Neutrophil (primary cell): ENCODE results near the gene LYPD6B.

Source experiments
- H3K27ac ChIP-seq: fragments of 200-600 bp; sonication (generic); 2 replicates; pipeline ENCODE4 v1.5.1; 2016; ENCODE audit warnings: mild to moderate bottlenecking, moderate library complexity
- H3K27me3 ChIP-seq: fragments of 200-600 bp; sonication (generic); 2 replicates; pipeline ENCODE4 v1.6.0; 2016; ENCODE audit warnings: mild to moderate bottlenecking
- H3K36me3 ChIP-seq: fragments of 200-600 bp; sonication (generic); 2 replicates; pipeline ENCODE4 v1.5.1; 2017
- H3K4me1 ChIP-seq, 2 experiments: fragments of 200-600 bp in 1 of 2; sonication (generic) in 1 of 2; 1 replicate in 1 of 2; 2 replicates in 1 of 2; pipeline versions ENCODE4 v1.5.1 to v1.6.1; 2013 to 2016; ENCODE audit warnings: low read depth in 1 of 2, low read length in 1 of 2, mild to moderate bottlenecking in 1 of 2, moderate library complexity in 1 of 2; ENCODE audit not compliant: control insufficient read depth in 1 of 2, insufficient read depth in 1 of 2
- H3K4me3 ChIP-seq, 2 experiments: fragments of 200-600 bp in 1 of 2; sonication (generic) in 1 of 2; 1 replicate in 1 of 2; 2 replicates in 1 of 2; pipeline ENCODE4 v1.5.1; 2013 to 2016; ENCODE audit warnings: low read depth in 1 of 2, low read length in 1 of 2, mild to moderate bottlenecking in 1 of 2, moderate library complexity in 1 of 2
- H3K9me3 ChIP-seq: fragments of 200-600 bp; sonication (generic); 2 replicates; pipeline ENCODE4 v1.5.1; 2016
- CTCF ChIP-seq: fragments of 200-600 bp; sonication (generic); IDR thresholded peaks from 2 replicates; pipeline ENCODE4 v1.5.1; 2016; ENCODE audit warnings: antibody characterized with exemption

LYPD6B gene

DNA sequence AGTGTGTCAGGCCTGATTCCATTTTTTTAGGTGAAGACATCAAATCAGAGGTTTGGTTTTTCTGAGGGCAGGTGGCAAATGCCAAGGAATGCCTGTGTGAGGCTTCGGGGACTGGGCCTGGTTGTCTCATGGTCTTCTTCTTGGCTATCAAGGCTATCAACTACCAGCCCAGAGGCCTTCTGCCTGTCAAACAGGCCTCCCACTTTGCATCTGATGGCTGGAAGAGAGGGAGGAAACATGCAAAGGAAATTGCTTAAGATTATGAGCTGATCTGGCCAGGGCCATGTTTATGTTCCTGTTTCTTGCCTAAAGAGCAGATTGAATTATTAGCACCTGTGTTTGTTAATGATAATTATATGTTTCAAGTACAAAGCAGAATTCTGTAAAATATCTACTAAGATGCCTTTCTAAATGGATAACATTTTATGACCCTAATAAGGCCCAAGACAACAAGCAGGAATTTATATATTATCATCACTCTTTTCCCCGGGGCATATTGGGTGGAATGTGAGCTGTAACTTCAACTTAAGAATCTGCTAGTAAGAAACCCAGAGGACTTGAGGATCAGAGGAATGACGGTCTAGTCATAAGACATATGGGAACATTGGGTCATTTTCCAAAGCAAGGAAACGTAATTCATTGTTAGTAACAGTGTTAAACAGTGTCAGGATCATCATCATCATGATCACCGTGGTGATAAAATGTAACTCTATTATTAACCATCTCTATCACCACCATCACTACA lies 123.2 kb downstream of the LYPD6B start:
- H3K27ac ChIP-seq = peak overlapping the region; percentile 81
- H3K27me3 ChIP-seq = no peaks in the 10 kb centered on the region
- TF ChIP-seq CTCF = no peak
- no peaks in the 10 kb centered on the region for H3K9me3 ChIP-seq
- H3K4me3 ChIP-seq = peak overlapping the region in 1 of 2 experiments; percentile 12
- no peaks in the 10 kb centered on the region for H3K36me3 ChIP-seq
- peaks cover 29 to 31% of the 10 kb centered on the region in 2 experiments for H3K4me1 ChIP-seq

- H3K4me3 ChIP-seq = no peak overlapping the region
- no peak for TF ChIP-seq CTCF
- peaks cover 46 to 48% of the 10 kb centered on the region in 2 experiments for H3K4me1 ChIP-seq
- no peak overlapping the region for H3K27ac ChIP-seq
- H3K27me3 ChIP-seq = no peaks in the 10 kb centered on the region
- H3K36me3 ChIP-seq = no peaks in the 10 kb centered on the region
- H3K9me3 ChIP-seq = no peaks in the 10 kb centered on the region
Measured at GRCh38 chr2:149164296-149164695, 125.8 kb downstream of the LYPD6B start.

GRCh38 chr2:149164827-149165226 lies 126.3 kb downstream of the LYPD6B start:
- Histone ChIP-seq H3K9me3 (no peaks in the 10 kb centered on the region), H3K27me3 (no peaks in the 10 kb centered on the region), H3K36me3 (no peaks in the 10 kb centered on the region), H3K4me1 (peaks cover 46 to 48% of the 10 kb centered on the region in 2 experiments), H3K4me3 (no peak overlapping the region), H3K27ac (no peak overlapping the region)
- TF ChIP-seq CTCF = no peak

DNA sequence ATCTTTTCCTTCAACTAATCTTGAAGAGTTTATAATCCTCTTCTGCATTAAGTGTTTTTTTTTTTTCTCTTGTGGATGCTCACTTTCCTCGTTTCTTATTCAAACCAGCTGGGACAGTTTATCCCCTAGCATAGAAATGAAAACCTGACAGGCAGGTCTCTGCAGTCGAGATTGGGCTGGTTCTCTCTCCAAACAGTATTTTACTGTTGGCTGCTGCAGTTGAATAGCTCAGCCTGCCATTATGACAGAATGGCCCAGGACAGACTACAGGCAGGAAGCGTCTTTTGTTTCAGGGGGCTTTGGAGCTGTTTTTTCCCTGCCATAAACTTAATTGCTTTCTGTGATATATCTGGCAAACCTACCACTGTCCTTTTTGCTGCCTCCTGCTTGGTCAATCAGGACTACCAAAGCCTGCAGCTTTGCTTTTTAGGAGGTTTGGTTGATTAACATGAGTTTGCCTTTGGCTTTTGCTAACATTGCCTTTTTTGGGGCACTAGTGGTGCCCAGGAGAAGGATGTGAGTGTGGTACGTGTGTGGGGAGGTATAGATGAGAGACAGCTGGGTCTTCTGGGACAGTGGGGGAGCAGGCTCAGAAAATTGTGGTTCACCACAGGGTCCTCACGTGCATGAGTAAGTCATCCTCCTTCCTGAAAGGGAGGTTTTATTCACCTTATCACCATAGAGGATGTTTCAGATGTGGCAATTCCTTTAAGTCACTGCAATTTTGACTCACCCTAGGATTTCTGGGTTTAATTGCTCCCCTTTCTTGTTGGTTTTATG lies 128.7 kb downstream of the LYPD6B start:
- H3K4me1 ChIP-seq = peaks cover 24 to 27% of the 10 kb centered on the region in 2 experiments
- no peak for TF ChIP-seq CTCF
- H3K27ac ChIP-seq = no peak overlapping the region

DNA sequence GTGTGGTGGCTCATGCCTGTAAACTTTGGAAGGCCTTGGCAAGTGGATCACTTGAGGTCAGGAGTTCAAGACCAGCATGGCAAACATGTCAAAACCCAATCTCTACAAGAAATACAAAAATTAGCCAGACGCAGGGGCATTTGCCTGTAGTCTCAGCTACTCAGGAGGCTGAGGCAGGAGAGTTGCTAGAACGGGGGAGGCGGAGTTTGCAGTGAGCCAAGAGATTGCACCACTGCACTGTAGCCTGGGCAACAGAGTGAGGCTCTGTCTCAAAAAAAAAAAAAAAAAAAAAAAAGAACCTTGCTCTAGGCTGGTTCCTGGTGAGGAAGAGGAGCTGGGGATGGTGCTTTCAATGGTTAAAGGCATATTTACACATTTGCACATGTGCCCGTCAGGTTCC lies 129.4 kb downstream of the LYPD6B start:
- Histone ChIP-seq H3K27me3 (no peaks in the 10 kb centered on the region), H3K4me3 (no peak overlapping the region), H3K9me3 (no peaks in the 10 kb centered on the region), H3K36me3 (no peaks in the 10 kb centered on the region), H3K27ac (no peak overlapping the region), H3K4me1 (peaks cover 16 to 20% of the 10 kb centered on the region in 2 experiments)
- TF ChIP-seq CTCF = no peak

More for the DNA sequence above, 128.7 kb downstream of the LYPD6B start:
- Histone ChIP-seq H3K4me3 (no peak overlapping the region), H3K36me3 (no peaks in the 10 kb centered on the region), H3K9me3 (no peaks in the 10 kb centered on the region), H3K27me3 (no peaks in the 10 kb centered on the region)
